ENCODE results near the gene PPP2R2C. TPM values are rescaled to one million over a fixed set of nuclear protein-coding genes. Genes with fewer than 3 reads are reported as not detected.

Gene PPP2R2C
- total RNA-seq, 1 experiment from 2014 or later: not detected

DNA sequence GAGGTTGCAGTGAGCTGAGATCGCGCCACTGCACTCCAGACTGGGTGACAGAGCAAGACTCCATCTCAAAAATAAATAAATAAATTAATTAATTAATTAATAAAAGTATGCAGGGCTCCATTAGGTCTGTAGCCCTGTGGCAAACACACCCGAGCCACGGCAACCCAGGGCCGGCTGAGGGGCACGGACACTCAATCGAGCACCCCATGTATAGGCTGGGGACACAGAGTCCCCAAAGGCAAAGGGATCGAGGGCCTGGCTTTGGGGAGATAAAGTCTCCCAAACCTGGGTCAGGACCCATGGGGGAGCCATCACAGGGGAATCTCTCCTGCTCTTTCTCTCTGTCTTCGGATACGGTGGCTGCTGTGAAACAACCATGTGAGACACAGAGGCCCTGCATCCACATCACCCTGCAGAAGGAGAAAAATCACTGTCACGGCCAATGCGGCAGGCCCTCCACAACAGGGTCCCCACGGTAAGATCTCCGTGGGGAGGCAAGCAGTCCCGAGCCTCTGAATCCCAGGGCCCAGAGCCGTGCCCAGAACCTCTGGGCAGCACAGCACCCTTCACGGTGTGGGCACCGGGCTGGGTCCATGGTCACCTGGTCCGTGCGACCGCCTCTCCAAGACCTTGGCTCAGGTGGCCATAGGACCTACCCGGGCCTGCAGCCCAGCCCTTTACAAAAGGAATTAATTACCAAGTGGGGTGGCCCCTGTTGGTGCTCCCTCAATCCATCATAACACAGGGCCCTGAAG is 121.0 kb downstream of the PPP2R2C start:
- Histone ChIP-seq H3K4me1 (ENCODE audit: insufficient read depth, low read length, poor library complexity, severe bottlenecking) (peaks cover 8% of the 10 kb centered on the region), H3K9me3 (ENCODE audit: low read depth, low read length, poor library complexity, severe bottlenecking) (no peaks in the 10 kb centered on the region), H3K27me3 (replicated peaks; ENCODE audit: insufficient read depth, low read depth, low read length, poor library complexity) (no peaks in the 10 kb centered on the region), H3K36me3 (ENCODE audit: insufficient read depth, low read length, poor library complexity, severe bottlenecking) (no peaks in the 10 kb centered on the region), H3K27ac (ENCODE audit: low read depth, low read length, poor library complexity, severe bottlenecking) (no peak overlapping the region), H3K4me3 (ENCODE audit: low read depth, low read length, poor library complexity, severe bottlenecking) (no peak overlapping the region)
- ChIA-PET POLR2A (ENCODE audit: low non-redundant PET) (no interaction called here), CTCF (no interaction called here)
- TF ChIP-seq, protein P1, sequence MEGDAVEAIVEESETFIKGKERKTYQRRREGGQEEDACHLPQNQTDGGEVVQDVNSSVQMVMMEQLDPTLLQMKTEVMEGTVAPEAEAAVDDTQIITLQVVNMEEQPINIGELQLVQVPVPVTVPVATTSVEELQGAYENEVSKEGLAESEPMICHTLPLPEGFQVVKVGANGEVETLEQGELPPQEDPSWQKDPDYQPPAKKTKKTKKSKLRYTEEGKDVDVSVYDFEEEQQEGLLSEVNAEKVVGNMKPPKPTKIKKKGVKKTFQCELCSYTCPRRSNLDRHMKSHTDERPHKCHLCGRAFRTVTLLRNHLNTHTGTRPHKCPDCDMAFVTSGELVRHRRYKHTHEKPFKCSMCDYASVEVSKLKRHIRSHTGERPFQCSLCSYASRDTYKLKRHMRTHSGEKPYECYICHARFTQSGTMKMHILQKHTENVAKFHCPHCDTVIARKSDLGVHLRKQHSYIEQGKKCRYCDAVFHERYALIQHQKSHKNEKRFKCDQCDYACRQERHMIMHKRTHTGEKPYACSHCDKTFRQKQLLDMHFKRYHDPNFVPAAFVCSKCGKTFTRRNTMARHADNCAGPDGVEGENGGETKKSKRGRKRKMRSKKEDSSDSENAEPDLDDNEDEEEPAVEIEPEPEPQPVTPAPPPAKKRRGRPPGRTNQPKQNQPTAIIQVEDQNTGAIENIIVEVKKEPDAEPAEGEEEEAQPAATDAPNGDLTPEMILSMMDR (conservative IDR thresholded peaks at IDR 0.05; ENCODE audit: low read depth, low read length): no peak
- no peak for TF ChIP-seq EZH2 (IDR thresholded peaks at IDR 0.05; ENCODE audit: borderline replicate concordance, low read depth, low read length, poor library complexity, severe bottlenecking)
- BruUV-seq (replicated peaks): no TSS peak
- no peak for DNase-seq (ENCODE audit: low spot score)
- intact Hi-C loops (cut with micrococcal nuclease; ENCODE audit: unreplicated experiment): no loop called here

DNA sequence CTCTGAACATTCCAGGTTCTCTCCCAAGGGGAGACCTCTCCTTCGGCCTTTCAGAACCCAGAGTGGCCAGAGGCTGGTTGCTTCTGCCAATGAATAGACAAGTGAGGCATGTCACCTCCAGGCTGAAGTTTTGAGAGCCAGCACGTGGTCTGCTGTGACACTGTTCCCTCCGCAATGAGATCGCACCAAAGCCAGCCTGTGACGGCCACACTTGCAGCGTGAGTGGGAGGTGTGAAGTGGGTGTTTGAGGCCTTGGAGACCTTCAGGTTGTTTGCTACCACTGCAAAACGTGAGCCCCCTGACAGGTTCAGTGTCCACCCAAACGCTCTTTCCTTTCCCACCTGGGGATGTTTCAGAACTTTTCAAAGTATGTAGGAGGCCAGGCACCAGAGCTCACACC is 121.8 kb downstream of the PPP2R2C start:
- no TSS peak for BruUV-seq (replicated peaks)
- Histone ChIP-seq H3K9me3 (ENCODE audit: low read depth, low read length, poor library complexity, severe bottlenecking) (no peaks in the 10 kb centered on the region), H3K27ac (ENCODE audit: low read depth, low read length, poor library complexity, severe bottlenecking) (no peak overlapping the region), H3K36me3 (ENCODE audit: insufficient read depth, low read length, poor library complexity, severe bottlenecking) (no peaks in the 10 kb centered on the region), H3K4me1 (ENCODE audit: insufficient read depth, low read length, poor library complexity, severe bottlenecking) (peaks cover 8% of the 10 kb centered on the region), H3K4me3 (ENCODE audit: low read depth, low read length, poor library complexity, severe bottlenecking) (no peak overlapping the region), H3K27me3 (replicated peaks; ENCODE audit: insufficient read depth, low read depth, low read length, poor library complexity) (no peaks in the 10 kb centered on the region)
- ChIA-PET CTCF (no interaction called here), POLR2A (ENCODE audit: low non-redundant PET) (no interaction called here)
- intact Hi-C loops (cut with micrococcal nuclease; ENCODE audit: unreplicated experiment): no loop called here
- no peak for DNase-seq (ENCODE audit: low spot score)
- no peak for TF ChIP-seq EZH2 (IDR thresholded peaks at IDR 0.05; ENCODE audit: borderline replicate concordance, low read depth, low read length, poor library complexity, severe bottlenecking)
- TF ChIP-seq, protein P1 (conservative IDR thresholded peaks at IDR 0.05; ENCODE audit: low read depth, low read length): no peak

DNA sequence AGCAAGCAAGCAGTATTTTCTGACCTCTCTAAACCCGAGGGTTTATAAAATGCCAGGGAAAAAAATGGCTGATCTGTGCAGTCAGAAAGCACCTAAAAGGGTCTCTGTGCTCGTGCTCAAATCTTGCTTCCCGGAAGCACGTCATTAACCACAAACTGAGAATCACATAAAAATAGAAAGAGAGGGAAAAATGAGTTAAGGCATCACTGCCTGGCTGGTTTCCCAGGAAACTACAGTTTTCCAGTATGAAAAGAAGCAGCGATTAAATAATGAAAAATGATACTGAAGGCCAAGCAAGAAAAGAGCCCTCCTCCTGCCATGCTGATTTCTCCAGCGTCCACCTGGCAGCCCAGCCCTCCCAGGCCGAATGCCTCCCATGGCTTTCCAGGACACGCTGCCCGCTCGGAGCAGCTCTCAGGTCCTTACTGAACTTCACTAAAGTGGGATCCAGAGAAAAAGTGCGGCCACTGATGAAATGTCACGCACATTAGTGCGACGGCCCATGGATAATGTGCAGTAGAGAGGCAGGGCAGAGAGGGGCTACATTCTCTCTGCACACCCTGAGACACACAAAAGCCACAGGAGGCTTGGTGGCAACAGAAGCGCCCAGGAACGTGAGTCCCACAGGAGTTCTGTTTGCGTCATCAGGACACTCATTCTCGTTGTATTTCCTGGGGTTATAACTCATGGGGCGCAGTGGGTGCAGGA is 122.4 kb downstream of the PPP2R2C start:
- no peak for TF ChIP-seq EZH2 (IDR thresholded peaks at IDR 0.05; ENCODE audit: borderline replicate concordance, low read depth, low read length, poor library complexity, severe bottlenecking)
- Histone ChIP-seq H3K4me1 (ENCODE audit: insufficient read depth, low read length, poor library complexity, severe bottlenecking) (peaks cover 8% of the 10 kb centered on the region), H3K27me3 (replicated peaks; ENCODE audit: insufficient read depth, low read depth, low read length, poor library complexity) (no peaks in the 10 kb centered on the region), H3K4me3 (ENCODE audit: low read depth, low read length, poor library complexity, severe bottlenecking) (no peak overlapping the region), H3K27ac (ENCODE audit: low read depth, low read length, poor library complexity, severe bottlenecking) (no peak overlapping the region), H3K9me3 (ENCODE audit: low read depth, low read length, poor library complexity, severe bottlenecking) (no peaks in the 10 kb centered on the region), H3K36me3 (ENCODE audit: insufficient read depth, low read length, poor library complexity, severe bottlenecking) (no peaks in the 10 kb centered on the region)
- intact Hi-C loops (cut with micrococcal nuclease; ENCODE audit: unreplicated experiment): no loop called here
- no TSS peak for BruUV-seq (replicated peaks)
- POLR2A ChIA-PET (ENCODE audit: low non-redundant PET): no interaction called here
- DNase-seq (ENCODE audit: low spot score): peak; percentile 51
- CTCF ChIA-PET: no interaction called here
